SU-DHL-6 (cell line): ENCODE results near the gene KCNIP3.

Experiments used
- H2AFZ ChIP-seq: fragments of 200-600 bp; sonication (generic); 2 replicates; pipeline ENCODE4 v1.6.1; 2014; ENCODE audit warnings: low read depth, mild to moderate bottlenecking, moderate library complexity, mixed read lengths, antibody characterized with exemption, low read length; ENCODE audit not compliant: severe bottlenecking
- H3F3A ChIP-seq: fragments of 200-600 bp; shearing (Covaris generic); 2 replicates; pipeline ENCODE4 v1.6.0; 2016; ENCODE audit warnings: antibody characterized with exemption, mild to moderate bottlenecking; ENCODE audit not compliant: insufficient read depth
- H3K27ac ChIP-seq: fragments of 200-600 bp; sonication (generic); 2 replicates; pipeline ENCODE4 v1.5.1; 2016; ENCODE audit warnings: low read depth, mild to moderate bottlenecking, low read length, moderate library complexity, mixed read lengths
- H3K27me3 ChIP-seq: fragments of 200-600 bp; sonication (generic), shearing (Covaris generic); 2 replicates; pipeline ENCODE4 v1.6.0; 2014; ENCODE audit warnings: mild to moderate bottlenecking, low read length
- H3K36me3 ChIP-seq: fragments of 200-600 bp; sonication (generic); 2 replicates; pipeline ENCODE4 v1.6.1; 2014; ENCODE audit warnings: mild to moderate bottlenecking, low read length, mixed read lengths
- H3K4me2 ChIP-seq: fragments of 300-600, 200-600 bp; shearing (Covaris generic), sonication (generic); 2 replicates; pipeline ENCODE4 v1.6.0; 2014; ENCODE audit warnings: low read length, low read depth, mild to moderate bottlenecking; ENCODE audit not compliant: poor library complexity, severe bottlenecking
- H3K4me3 ChIP-seq: fragments of 200-600 bp; sonication (generic); 2 replicates; pipeline ENCODE4 v1.5.1; 2014; ENCODE audit warnings: antibody characterized with exemption, low read length, mild to moderate bottlenecking, mixed read lengths; ENCODE audit not compliant: insufficient read depth, poor library complexity, severe bottlenecking
- H3K79me2 ChIP-seq: fragments of 200-600 bp; sonication (generic); 2 replicates; pipeline ENCODE4 v1.6.1; 2014; ENCODE audit warnings: mild to moderate bottlenecking, low read length, moderate library complexity; ENCODE audit not compliant: insufficient read depth
- H3K9ac ChIP-seq: fragments of 200-600 bp; sonication (generic); 2 replicates; pipeline ENCODE4 v1.7.0; 2014; ENCODE audit warnings: mild to moderate bottlenecking, low read length
- H3K9me2 ChIP-seq: fragments of 200-600 bp; sonication (generic); replicated peaks from 2 replicates; pipeline ENCODE4 v1.6.1; 2014; ENCODE audit warnings: low read length; ENCODE audit not compliant: insufficient read depth
- H3K9me3 ChIP-seq: fragments of 200-600 bp; sonication (generic); 2 replicates; pipeline ENCODE4 v1.6.1; 2014; ENCODE audit warnings: low read length, mixed read lengths; ENCODE audit not compliant: insufficient read depth
- H4K20me1 ChIP-seq: fragments of 200-600 bp; sonication (generic); 2 replicates; pipeline ENCODE4 v1.6.1; 2014; ENCODE audit warnings: low read depth, mild to moderate bottlenecking, antibody characterized with exemption, low read length, moderate library complexity, mixed read lengths
- CTCF ChIP-seq: fragments of 200-600 bp; sonication (generic); IDR thresholded peaks from one replicate; pipeline ENCODE4 v1.5.1; 2017; ENCODE audit warnings: antibody characterized with exemption, mild to moderate bottlenecking, low read length, moderate library complexity; ENCODE audit not compliant: insufficient read depth, poor library complexity, severe bottlenecking
- EZH2phosphoT487 ChIP-seq: fragments of 200-600 bp; sonication (generic), shearing (Covaris generic); conservative IDR thresholded peaks from 2 replicates; pipeline ENCODE4 v1.6.1; 2018; ENCODE audit warnings: mild to moderate bottlenecking, antibody characterized with exemption, low read length, moderate library complexity, mixed read lengths

KCNIP3 gene

GRCh38 chr2:95347681-95348608, 50.8 kb downstream of the KCNIP3 start:
- Histone ChIP-seq H3K4me2 (no peak overlapping the region), H2AFZ (no peak overlapping the region), H3K79me2 (no peaks in the 10 kb centered on the region), H3K9me2 (no peaks in the 10 kb centered on the region), H3K36me3 (no peaks in the 10 kb centered on the region), H3K4me3 (no peak overlapping the region), H4K20me1 (no peaks in the 10 kb centered on the region), H3K9me3 (no peaks in the 10 kb centered on the region), H3K9ac (no peak overlapping the region), H3K27me3 (no peaks in the 10 kb centered on the region), H3K27ac (no peak overlapping the region), H3F3A (no peaks in the 10 kb centered on the region)
- TF ChIP-seq EZH2phosphoT487, result no peak
- TF ChIP-seq CTCF, result no peak

GRCh38 chr2:95348609-95349567, 51.7 kb downstream of the KCNIP3 start:
- Histone ChIP-seq H3K9ac (no peak overlapping the region), H3K9me2 (no peaks in the 10 kb centered on the region), H3K4me2 (no peak overlapping the region), H3K27me3 (no peaks in the 10 kb centered on the region), H3F3A (no peaks in the 10 kb centered on the region), H2AFZ (no peak overlapping the region), H3K9me3 (no peaks in the 10 kb centered on the region), H3K4me3 (no peak overlapping the region), H3K27ac (no peak overlapping the region), H3K36me3 (no peaks in the 10 kb centered on the region), H3K79me2 (no peaks in the 10 kb centered on the region), H4K20me1 (no peaks in the 10 kb centered on the region)
- no peak for TF ChIP-seq EZH2phosphoT487

DNA sequence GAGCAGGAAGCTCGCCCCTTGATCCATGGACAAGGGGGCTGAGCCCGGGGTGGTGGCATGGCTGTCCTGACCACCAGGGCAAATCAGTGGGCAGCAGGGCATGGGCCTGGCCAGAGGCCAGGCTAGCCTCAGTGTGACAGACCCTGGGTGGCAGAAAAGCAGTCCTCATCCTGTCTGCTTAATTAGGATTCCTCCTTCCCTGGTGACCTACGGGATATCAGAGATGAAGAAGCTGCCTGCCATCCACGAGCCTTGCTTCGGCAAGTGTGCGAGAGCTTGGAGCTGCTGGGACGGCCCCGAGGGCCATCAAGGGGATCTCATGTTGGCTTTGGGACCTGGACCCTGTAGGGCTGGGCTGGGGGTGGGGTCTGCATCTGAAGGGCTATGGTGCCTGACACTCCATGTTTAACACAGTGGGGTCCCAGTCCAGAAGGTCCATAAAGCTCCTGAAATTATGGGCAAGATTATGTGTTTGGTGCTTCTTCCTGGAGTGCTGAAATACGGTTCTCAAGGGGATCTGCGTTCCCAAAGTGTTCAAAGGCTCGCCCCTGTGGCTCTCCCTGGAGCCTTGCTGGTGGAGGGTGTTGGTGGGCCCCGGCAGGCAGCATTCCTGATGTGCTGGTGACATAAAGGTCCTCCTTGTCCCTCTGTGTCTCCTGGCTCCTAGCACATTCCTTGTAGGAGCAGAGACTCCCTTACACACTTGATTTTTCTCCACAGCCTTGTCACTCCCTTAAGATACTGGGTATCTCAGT, 52.6 kb downstream of the KCNIP3 start:
- H3F3A ChIP-seq, result no peaks in the 10 kb centered on the region
- no peaks in the 10 kb centered on the region for H3K9me3 ChIP-seq
- H3K27me3 ChIP-seq, result no peaks in the 10 kb centered on the region
- no peak overlapping the region for H3K9ac ChIP-seq
- no peaks in the 10 kb centered on the region for H4K20me1 ChIP-seq
- TF ChIP-seq EZH2phosphoT487 (no peak), CTCF (no peak)
- no peaks in the 10 kb centered on the region for H3K36me3 ChIP-seq
- no peak overlapping the region for H2AFZ ChIP-seq
- H3K27ac ChIP-seq, result no peak overlapping the region
- no peak overlapping the region for H3K4me3 ChIP-seq
- no peak overlapping the region for H3K4me2 ChIP-seq
- H3K79me2 ChIP-seq, result no peaks in the 10 kb centered on the region
- no peaks in the 10 kb centered on the region for H3K9me2 ChIP-seq
